ENCODE measurements around the gene B3GALT5. TPM values are rescaled to one million over a fixed set of nuclear protein-coding genes. Genes with fewer than 3 reads are reported as not detected.

Gene B3GALT5
- total RNA-seq, 4 donors from 2014 or later: under 0.01 TPM; not detected in 3

GRCh38 chr21:39667353-39667891 lies 54.7 kb downstream of the B3GALT5 start:
- no peak for TF ChIP-seq CTCF (IDR thresholded peaks at IDR 0.05; ENCODE audit: low read depth)

- no peak for TF ChIP-seq CTCF (IDR thresholded peaks at IDR 0.05; ENCODE audit: low read depth)
These were observed 55.6 kb downstream of the B3GALT5 start for GRCh38 chr21:39668369-39668768.

- TF ChIP-seq CTCF (IDR thresholded peaks at IDR 0.05; ENCODE audit: low read depth): no peak
These were observed 56.7 kb downstream of the B3GALT5 start for GRCh38 chr21:39669485-39669884.

GRCh38 chr21:39669976-39670661 lies 57.4 kb downstream of the B3GALT5 start:
- TF ChIP-seq CTCF (IDR thresholded peaks at IDR 0.05; ENCODE audit: low read depth): no peak

- TF ChIP-seq CTCF (IDR thresholded peaks at IDR 0.05; ENCODE audit: low read depth): no peak
These were observed 58.0 kb downstream of the B3GALT5 start for GRCh38 chr21:39670701-39671100.

GRCh38 chr21:39671986-39672385 lies 59.2 kb downstream of the B3GALT5 start:
- TF ChIP-seq CTCF (IDR thresholded peaks at IDR 0.05; ENCODE audit: low read depth): no peak

- TF ChIP-seq CTCF (IDR thresholded peaks at IDR 0.05; ENCODE audit: low read depth): no peak
These were observed 60.4 kb downstream of the B3GALT5 start for GRCh38 chr21:39673163-39673562.
